ENCODE measurements around the gene SEMA4C.
A peak's percentile ranks its signal among the peaks of the same experiment; 100 is the strongest.

Gene SEMA4C

DNA sequence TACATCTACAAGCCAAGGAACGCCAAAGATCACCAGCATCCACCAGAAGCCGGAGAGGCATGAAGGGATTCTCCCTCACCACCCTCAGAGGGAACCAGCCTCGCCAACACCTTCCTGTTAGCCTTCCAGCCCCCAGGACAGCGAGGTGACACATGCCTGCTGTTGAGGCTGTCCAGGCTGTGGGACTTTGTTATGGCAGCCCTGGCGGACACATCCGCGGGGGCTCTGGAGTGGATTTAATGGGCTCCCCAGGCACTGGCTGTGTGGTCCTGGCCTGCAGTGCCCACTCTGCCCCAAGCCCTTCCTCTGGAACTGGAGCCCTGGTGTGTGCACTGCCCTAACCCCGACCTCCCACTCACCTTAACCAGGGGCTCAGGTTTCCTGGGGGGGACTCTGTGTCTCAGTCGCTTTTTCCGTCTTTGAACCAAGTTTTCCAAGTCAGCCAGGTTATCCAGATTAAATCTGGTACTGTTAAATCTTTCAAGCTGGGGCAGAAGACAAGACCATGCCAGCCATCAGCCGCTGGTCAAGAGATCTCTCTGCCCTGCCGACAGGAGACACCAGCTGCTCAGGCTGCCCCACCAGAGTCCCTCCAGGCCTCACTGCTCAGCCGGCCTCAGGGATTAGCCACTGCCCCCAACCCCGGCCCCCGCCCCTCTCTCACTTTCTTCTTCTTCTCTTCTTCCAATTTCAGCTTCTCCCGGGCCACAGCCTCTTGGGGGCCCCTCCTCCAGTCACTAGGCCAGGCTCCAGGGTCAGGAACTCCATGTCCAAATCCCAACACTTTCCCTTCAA lies 28.0 kb downstream of the SEMA4C start:
- DNase-seq = no peak

DNA sequence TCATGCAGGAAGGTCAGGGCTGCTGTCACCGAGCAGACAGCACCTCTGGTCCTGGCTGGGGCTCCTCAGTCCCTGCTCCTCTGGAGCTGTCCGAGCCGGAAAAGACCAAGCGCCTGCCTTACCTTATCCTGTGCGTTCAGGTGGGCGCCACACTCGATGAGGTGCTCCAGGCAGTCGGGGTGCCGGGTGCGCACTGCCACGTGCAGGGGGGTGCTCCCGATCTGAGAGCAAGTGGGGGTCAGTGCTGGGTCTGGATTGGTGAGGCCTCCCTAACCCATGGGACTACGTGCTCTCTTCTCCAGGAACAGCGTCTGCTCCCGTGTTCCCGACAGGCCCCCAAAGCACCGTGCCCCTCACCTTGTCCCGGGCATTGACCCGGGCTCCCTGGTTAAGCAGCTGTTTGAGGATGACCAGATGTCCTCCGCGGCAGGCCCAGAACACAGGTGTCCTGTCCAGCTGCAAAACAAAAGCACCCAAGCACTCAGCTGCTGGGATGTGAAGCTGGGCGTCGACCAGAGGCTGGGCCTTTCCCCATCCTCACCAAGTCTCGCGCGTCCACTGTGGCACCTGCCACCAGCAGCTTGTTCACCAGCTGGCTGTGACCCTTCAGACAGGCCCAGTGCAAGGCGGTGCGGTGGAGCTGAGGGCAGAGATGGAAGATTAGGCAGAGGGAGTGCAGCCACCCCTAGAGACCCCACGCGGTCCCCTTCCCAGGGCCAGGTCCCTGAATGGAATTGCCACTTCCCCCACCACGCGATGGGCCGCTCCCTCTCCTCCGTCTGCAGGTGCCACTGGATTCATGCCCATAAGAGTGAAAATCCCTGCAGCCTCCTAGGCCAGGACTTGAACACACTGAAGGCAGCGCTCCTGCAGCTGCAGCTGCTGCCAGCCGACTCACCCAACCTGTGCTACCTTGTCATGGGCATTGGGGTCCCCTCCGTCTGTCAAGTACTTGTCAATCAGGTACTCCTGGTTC lies 29.7 kb downstream of the SEMA4C start:
- DNase-seq = no peak

DNA sequence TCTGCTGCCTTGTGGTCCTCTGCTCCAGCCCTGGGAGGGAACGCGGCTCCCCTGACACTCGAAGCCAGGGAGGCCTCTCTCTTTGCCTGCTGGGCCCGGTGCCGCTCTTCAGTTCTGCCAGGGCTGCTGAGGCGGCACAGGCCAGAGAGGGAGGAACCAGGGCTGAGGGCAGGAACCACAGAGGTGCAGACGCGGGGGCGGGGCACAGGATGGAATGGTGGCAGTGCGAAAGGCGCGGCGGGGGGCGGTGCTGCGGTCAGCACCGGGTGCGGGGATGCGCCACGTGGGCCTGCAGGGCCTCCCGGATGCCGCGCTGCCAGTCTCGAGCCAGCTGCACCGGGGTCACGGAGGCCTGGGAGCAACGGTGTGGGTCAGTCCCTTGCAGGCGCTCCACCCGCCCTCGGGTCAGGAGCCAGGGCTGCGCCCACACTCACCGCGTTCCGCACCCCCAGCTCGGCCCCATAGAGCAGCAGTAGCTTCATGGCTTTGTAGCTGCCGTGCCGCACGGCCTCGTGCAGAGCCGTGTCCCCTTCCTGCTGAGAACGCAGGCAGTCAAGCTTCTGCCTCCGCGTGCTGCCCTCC lies 30.5 kb downstream of the SEMA4C start:
- peak; percentile 52 for DNase-seq

DNA sequence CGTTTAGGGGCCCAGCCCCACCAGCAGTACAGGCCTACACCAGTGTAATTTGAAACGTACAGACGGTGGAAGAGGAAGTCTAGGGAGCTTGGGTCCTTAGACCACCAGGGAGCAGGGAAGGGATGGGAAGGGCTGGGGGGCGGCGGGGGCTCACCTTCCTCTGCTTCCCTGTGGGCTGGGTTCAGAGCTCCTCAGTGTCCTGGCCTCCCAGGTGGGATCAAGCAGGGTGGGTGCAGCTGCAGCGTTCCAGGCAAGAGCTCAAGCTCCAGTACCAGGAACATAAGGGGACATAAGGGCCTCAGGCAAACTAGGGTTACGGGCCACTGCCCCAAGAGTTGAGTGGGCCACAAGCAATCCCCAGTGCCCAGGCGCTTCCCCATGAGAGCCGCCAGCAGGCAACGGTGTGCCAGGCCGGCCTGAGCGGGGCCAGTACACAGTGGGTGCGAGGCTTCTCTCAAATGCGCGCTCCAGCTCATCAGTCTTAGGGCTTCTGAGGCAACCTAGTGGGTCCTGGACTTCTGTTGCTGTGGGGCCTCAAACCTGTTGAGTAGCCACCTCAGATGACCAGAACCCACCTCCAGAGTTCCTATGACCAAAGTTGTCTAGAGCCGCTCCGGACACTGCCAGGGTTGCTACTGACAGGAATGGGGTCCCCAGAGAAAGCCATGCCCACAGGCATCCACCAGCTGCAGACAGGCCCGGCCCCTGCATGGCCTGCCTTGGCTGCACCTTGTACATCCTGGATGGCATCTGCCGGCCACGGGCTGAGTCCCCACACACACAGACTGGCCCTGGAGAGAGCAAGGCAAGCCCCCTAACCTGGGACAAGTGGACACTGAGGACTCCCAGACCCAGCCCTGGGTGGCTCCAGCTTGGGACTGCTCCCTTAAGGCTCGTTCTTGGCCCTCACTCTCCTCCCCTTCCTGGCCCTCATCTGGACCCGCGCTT lies 31.3 kb downstream of the SEMA4C start:
- no peak for DNase-seq

DNA sequence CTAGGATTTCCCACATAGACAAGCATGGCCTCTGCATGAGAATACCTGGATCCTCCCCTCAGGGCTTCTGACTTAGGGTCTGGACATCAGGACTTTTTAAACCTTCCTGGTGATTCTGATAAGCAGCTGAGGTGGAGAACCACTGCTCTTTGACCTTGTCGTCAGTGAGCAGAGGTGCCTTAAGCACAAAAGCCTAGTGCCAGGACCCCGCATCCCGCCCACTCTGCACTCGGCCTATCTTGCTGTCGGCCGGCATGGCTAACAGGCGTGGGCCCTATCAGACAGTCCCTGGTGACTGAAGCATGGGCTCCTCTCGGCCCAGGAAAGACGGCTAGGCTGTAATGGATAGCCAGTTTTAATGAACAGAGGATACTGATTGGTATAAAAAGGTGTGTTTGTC lies 32.3 kb downstream of the SEMA4C start:
- DNase-seq = no peak

DNA sequence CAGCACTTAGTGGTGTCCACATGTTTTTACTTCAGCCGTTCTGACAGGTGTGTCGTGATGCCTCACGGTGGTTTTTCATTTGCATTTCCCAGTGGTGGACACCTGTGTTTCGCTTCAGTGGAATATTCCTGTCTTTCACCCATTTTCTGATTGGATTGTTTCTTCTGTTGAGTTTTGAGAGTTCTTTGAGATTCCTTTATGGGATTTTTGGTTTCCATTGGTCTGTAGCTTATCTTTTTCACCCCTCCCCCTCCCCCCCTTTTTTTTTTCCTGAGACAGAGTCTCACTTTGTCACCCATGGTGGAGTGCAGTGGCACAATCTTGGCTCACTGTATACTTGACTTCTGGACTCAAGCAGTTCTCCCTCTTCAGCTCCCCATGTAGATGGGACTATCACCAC lies 34.0 kb downstream of the SEMA4C start:
- no peak for DNase-seq

DNA sequence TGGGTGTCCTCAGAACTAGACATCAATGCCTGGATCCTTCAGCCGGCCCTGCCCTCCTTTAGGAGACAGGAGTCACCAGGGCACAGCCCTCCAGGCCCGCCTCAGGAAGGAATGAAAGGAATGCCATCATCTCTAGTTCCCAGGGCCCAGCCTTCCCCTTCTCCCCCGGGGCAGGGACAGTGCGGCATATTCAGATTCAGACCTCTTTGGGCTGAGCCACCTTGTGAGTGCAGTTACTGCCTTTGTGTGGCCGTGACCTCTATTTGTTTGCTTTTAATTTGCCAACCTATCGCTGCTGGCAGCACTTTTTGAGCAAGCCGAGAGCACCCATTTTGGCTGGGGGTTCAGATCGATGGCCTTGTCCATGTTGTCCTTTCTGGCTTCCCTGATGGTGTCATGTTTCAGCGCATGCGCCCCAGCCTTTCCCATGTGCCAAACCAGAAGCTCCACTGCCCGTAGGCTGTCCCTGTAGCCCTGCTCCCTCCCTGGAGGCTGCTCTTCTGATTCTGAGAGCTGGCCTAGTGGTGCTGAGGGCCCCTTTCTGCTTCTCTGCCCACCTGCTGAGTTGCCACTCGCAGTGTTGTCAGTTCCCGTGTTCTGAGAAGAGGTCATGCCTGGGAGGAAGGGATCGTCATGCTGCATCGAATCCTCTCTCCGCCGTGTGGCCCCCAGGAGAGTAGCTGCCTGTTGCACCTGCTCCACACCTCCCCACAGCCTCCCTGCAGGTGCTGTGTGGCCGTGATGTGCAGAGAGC lies 36.9 kb downstream of the SEMA4C start:
- no peak for DNase-seq

DNA sequence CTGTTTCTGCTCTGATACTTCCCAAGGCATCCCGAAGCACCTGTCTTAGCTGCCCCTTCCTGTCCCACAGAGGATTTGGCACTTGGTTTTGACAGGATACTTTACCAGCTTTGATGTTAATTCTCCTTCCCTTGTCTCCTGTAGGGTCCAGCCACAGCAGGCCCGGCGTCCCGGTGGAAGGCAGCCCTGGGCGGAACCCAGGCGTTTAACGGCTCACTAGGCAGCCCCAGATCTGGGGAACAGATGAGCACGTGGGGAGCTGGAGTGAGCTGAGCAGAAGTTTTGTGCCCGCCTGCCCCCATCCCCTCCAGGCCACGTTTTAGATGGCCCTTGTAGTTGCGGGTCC lies 37.5 kb downstream of the SEMA4C start:
- DNase-seq = no peak

DNA sequence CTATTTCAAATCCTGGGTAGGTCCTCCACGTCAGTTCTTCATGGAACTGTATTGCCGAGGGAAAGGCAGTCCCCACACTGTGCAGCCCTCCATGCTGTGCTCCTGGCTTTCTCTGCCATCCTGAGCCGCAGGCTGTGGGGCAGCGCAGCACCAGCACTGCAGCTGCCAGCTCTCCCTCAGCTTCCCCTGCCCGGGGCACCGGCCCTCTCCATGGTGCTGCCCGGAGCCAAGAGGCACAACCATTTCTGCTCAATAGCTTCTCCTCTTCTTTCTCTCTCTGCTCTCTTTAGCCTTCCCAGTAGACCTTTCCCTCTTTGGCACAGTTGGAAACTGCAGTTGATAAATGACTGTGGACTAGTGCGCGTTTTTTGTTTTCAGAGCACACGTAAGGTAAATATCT lies 38.2 kb downstream of the SEMA4C start:
- DNase-seq = no peak

DNA sequence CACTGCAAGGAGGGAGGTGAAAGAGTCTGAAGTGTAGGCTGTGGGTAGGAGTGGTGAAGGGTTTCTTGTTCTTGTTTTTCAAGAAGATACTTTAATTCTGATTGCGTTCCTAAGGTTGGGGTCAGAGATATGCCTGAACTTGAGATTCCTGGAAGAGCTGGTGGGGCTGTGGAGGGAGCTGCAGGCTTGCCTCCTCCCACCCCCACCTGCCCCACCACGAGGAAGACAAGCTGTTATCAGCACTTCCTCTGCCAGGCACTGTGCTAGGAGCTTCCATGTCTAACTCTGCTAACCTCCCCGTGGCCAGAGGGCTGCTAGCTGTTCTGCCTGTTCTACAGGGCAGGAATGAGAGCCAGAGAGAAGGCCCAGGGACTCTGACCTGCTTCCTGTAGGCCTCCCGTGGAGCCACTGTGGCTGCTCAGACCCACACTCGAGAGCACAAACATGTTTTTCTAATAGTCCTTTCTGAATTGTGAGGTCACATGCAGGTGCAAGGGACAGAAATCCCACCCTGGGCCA lies 39.8 kb downstream of the SEMA4C start:
- DNase-seq = no peak

DNA sequence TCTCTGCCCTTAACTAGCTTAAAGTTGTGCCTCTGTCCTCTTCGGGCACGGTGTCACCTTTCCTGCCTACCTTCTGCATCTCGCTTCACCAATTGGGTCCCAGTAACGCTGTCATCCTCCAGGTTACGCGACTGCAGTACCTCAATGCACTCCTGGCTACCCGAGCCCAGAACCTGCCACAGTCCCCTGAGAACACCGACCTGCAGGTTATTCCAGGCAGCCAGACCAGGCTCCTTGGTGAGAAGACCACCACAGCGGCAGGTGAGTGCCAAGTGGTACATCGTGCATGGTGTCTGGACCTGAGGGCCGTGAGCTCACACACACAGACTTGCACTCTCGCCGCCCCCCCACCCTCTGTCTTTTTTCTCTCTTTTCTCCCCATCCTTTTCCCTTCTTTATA lies 41.0 kb downstream of the SEMA4C start:
- DNase-seq = no peak

DNA sequence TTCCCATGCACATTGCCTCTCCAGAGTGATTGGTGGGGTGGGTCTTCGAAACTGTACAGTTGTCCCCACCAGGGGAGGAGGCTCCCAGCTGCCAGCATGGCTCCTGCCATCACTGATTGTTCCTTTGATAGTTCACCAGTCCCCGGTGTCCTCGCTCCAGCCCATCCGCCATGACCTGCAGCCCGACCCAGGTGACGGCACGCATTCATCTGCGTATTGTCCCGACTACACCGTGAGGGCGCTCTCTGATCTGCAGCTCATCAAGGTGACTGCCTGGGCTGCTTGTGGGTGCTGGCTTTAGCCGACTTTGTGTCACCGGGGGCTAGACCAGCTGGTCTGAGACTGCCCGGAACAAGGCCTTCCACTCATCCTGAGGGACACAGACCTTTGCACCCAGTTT lies 41.4 kb downstream of the SEMA4C start:
- no peak for DNase-seq

DNA sequence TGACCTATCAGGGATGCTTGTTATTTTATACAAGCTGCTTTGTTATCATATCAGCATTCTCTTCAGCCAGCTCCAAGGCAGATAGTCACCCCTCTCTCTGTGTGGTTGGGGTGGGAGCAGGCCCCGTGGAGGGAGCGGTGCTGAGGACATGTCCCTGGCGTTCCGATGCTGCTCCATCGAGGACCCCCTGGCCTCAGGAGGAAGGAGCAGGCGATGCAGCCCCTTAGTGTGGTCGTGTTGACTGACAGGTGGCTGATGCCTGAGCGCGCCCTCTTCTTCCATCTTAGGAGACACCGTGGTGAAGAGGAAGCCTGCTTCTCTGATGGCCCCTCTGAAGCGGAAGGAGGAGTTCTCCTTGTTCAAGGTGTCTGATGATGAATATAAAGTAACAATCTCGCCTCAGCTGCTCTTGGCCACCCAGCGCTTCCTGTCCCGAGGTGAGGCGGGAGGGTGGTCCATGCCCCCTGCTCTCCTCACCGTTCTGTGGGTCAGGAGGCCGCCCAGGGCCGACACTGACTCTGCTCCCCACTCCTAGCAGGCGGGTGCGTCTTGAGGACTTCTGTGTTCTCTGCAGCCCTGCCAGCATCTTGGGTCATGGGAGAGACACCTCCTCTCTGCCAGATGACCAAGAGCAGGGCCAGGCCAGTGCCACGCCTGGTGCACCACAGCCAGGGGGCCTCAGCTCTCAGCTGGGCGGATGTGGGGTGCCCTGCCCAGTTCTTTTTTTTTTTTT lies 43.2 kb downstream of the SEMA4C start:
- DNase-seq = no peak

DNA sequence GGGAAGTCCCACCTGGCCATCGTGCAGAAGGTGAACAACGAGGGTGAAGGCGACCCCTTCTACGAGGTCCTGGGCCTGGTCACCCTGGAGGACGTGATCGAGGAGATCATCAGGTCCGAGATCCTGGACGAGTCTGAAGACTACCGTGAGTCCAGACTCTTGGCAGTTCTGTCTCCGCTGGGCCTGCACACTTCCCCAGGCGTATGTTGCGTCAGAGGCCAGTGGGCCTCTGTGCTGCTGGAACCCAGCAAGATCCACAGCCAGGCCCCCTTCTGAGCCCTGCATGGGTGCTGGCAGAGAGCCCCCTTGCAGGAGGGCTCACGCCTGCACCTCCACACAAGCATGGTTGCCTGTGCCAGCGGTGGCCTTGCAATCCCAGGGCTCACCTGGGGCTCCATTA lies 44.8 kb downstream of the SEMA4C start:
- no peak for DNase-seq

DNA sequence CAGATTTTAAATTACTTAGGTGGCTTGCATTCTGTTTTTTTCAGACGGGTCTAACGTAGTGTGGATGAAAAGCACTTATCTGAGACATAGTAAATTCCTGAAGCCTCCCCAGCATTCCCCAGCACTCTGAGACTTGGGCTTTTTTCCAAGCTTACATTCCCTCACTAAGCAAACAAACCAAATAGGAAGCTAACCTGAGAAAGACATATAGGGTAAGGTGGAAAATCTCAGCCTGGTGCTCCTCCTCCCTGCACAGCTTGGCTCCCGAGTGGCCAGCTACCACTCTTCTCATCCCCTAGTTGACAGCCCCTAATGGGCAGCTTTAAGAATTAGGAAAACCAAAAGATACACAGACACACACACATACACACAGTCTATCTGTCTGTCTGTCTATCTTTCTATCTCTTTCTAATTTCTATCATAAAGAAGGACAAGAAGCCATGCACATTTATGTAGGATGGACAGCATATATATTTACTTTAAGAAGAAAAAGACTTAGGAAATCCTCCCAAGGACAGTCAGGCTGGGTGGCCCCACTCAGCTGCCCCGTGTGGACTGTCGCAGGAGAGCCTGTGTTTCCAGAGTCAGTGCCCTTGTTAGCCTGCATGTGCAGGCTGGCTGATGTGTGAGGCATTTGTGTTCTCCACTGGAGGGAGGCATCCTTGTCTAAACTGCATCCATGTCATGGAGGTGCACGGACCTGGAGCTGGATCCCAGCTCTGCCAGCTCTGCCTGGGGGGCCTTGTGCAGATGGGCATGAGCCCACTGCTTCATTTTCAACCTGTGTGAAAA lies 45.6 kb downstream of the SEMA4C start:
- no peak for DNase-seq

DNA sequence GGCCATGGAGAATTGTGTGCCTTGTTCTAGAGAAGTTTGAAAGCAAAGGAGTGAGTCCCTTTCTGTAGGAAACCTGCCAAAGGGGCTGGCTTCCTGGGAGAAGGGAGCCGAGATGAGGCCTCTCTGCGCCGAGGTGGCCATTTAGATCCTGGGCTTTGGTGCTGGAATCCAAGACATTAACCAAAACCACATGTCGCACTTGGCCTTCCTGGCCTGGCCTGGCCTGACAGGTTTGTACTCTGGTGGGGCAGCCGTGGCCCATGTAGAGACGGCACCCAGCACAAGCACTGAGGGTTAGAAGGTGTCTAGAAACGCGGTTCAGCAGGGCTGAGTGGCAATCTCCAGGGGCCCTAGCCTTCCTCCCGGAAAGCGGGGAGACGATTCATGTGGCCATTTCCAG lies 46.7 kb downstream of the SEMA4C start:
- DNase-seq = no peak

DNA sequence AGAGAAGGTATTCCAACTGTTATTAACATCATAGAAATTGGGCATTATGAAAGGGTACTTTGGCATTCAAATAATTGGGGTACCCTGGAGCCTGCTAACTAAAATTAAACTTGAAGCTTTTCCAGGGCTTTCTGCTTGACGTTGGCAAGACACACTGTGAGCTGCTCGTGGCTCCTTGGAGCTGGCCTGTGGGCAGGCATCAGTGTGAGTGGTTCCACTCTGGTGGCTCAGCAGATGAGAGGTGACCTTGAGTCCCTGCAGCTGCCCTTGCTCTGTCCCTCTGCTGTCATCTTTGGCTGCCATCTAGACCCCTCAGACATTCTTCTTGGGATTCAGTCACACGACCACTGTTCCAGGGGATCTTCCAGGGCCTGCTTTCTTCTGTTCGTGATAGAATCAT lies 47.1 kb downstream of the SEMA4C start:
- no peak for DNase-seq

DNA sequence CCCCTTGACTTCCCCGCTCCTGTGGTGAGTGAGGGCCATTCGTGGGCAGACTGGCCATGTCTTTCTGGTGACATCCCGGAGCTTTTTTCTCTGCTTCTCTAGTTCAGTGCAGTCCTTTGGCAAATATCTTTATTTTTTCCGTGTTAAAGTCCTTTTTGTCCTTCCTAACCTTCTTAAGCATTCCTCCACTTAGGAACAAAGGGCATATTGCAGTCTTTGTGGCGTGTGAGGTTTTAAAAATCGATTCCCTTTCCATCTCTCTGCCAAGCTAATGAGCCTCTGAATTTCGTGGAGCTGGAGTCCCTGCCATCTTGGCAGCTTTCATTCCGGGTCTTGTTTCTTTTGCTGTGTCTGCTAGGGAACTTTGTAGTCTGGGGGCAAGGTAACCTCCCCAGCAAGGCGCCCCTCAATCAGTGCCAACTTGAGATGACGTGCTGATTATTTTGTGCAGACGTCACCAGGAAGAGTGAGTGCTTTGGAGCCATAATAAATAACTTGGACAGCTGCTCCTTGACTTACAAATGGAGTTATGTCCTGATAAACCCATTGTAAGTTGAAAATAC lies 48.7 kb downstream of the SEMA4C start:
- no peak for DNase-seq

DNA sequence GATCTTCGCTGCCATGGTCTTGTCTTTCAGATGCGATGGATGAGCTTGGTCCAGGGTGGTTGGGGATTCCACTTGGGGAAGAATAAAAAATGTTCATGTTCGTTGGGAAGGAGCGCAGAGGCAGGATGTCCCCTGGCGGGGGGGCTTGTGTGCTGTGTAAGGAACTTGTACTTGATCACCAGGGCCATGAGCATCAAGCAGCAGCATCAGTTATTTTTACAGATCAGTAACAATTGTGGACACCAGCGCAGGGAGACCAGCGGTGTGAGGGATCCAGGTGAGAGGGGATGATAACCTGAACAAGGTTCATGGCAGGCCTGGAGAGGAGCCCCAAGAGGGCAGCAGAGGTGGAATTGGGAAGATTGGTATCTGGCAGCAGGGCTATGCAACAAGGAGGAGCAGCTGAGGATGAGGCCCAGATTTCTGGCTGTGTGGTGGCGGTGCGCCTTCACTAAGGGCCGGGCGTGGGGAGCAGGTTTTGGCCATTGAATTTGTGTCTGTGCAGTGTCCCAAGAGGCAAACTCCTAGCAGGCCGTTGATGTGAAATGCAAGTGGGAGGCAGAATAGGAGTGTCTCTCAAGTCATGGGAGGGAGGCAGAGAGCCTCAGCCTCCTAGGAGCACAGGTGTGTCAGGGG lies 49.9 kb downstream of the SEMA4C start:
- no peak for DNase-seq
